GM06990 (cell line): ENCODE data around the gene ANLN.

Source experiments
- DNase-seq: peaks from one replicate; pipeline ENCODE4 v3.0.0-alpha.2; 2011; ENCODE audit not compliant: insufficient read length; ENCODE audit errors: extremely low read depth
- H3K27me3 ChIP-seq: replicated peaks from 2 replicates; pipeline ENCODE4 v1.6.0; 2011; ENCODE audit warnings: low read length; ENCODE audit not compliant: control insufficient read depth, insufficient read depth
- H3K36me3 ChIP-seq: 2 replicates; pipeline ENCODE4 v1.5.1; 2011; ENCODE audit warnings: low read length; ENCODE audit not compliant: control insufficient read depth, insufficient read depth
- H3K4me3 ChIP-seq: replicated peaks from 2 replicates; pipeline ENCODE4 v1.5.1; 2011; ENCODE audit warnings: low read depth, mild to moderate bottlenecking, control low read depth, low read length
- TF ChIP-seq, protein P1 (sequence below): IDR thresholded peaks from 2 replicates; pipeline ENCODE4 v1.5.1; 2011; ENCODE audit warnings: low read length, control low read depth, mild to moderate bottlenecking, inconsistent platforms; ENCODE audit not compliant: insufficient read depth, poor library complexity, severe bottlenecking

ANLN gene

DNA sequence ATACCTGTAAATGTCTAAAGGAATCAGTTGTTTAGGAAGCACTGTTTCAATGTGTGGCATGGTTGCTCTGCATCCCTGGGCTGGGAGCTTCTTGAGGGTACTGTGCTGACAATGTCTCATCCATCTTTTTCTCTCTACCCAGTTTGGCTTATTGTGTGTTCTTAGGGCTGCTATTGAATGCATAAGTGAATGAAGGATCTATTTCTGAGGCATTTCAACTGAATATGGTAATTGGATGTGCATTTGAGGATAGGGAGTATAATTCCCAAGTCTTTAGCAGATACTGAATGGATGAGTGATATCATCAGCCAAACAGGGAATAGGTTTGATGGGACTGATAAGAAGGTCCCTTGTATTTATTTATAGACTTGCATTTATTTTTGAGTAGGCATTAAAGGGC, 64.1 kb downstream of the ANLN start:
- Histone ChIP-seq H3K4me3 (no peak overlapping the region), H3K36me3 (no peaks in the 10 kb centered on the region; the same call in 1 of the 2 replicates), H3K27me3 (no peaks in the 10 kb centered on the region)
- TF ChIP-seq, protein P1, sequence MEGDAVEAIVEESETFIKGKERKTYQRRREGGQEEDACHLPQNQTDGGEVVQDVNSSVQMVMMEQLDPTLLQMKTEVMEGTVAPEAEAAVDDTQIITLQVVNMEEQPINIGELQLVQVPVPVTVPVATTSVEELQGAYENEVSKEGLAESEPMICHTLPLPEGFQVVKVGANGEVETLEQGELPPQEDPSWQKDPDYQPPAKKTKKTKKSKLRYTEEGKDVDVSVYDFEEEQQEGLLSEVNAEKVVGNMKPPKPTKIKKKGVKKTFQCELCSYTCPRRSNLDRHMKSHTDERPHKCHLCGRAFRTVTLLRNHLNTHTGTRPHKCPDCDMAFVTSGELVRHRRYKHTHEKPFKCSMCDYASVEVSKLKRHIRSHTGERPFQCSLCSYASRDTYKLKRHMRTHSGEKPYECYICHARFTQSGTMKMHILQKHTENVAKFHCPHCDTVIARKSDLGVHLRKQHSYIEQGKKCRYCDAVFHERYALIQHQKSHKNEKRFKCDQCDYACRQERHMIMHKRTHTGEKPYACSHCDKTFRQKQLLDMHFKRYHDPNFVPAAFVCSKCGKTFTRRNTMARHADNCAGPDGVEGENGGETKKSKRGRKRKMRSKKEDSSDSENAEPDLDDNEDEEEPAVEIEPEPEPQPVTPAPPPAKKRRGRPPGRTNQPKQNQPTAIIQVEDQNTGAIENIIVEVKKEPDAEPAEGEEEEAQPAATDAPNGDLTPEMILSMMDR: no peak
- DNase-seq: no peak

DNA sequence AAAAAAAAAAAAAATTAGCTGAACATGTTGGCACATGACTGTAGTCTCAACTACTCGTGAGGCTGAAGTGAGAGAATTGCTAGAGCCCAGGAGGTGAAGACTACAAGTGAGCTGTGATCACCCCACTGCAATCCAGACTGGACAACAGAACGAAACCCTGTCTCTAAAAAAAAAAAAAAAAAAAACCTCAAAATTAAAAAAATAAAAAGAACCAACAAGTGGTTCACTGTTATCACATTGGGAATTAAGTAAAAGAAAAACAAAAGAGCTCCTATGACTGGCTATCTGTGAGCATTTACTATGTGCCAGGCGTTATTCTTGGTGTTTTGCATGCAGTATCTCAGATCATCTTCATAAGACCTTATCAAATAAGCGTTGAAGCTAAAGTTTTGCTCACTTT, 66.0 kb downstream of the ANLN start:
- no peak for DNase-seq
- H3K36me3 ChIP-seq: no peaks in the 10 kb centered on the region; the same call in 1 of the 2 replicates
- no peaks in the 10 kb centered on the region for H3K27me3 ChIP-seq
- H3K4me3 ChIP-seq: no peak overlapping the region
- TF ChIP-seq, protein P1: no peak

DNA sequence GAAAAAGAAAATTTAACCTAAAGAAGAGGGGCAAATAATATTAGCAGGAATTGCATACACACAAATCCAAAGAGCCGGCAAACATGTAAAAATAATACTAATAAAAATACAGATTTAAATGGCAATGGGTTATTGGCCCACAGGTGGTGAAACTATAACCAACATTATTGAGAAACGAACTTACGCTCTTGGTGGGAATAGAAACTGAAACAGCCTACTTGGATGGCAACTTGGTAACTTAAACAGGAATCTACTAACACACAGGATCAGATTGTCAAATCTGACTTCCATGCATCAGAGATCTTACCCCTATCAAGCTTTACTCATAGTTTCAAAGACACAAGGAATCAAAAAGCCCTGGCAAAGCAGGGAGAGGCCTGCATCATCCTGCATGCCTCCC, 66.5 kb downstream of the ANLN start:
- Histone ChIP-seq H3K27me3 (no peaks in the 10 kb centered on the region), H3K36me3 (no peaks in the 10 kb centered on the region; the same call in 1 of the 2 replicates), H3K4me3 (no peak overlapping the region)
- DNase-seq: no peak
- TF ChIP-seq, protein P1: no peak

DNA sequence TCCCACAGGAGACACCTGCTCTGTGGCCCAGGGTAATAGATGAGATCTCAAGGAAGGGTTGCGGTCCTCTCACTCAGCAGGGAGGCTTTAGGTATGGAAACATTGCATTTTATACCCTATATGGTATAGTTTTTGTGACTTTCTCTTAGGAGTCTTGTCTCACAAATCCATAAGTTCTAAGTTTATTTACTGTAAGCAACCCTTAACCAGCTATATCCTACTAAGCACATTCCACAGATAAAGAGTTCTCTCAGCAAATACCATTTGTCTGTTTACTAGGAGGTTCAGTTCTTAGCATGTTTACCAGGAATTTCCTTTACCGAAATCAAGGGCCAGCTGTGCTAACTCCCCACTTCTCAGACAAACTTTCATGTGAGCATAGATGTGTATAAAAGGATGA, 66.9 kb downstream of the ANLN start:
- no peaks in the 10 kb centered on the region for H3K27me3 ChIP-seq
- no peak for DNase-seq
- TF ChIP-seq, protein P1: no peak
- H3K36me3 ChIP-seq: no peaks in the 10 kb centered on the region; the same call in 1 of the 2 replicates
- H3K4me3 ChIP-seq: no peak overlapping the region

DNA sequence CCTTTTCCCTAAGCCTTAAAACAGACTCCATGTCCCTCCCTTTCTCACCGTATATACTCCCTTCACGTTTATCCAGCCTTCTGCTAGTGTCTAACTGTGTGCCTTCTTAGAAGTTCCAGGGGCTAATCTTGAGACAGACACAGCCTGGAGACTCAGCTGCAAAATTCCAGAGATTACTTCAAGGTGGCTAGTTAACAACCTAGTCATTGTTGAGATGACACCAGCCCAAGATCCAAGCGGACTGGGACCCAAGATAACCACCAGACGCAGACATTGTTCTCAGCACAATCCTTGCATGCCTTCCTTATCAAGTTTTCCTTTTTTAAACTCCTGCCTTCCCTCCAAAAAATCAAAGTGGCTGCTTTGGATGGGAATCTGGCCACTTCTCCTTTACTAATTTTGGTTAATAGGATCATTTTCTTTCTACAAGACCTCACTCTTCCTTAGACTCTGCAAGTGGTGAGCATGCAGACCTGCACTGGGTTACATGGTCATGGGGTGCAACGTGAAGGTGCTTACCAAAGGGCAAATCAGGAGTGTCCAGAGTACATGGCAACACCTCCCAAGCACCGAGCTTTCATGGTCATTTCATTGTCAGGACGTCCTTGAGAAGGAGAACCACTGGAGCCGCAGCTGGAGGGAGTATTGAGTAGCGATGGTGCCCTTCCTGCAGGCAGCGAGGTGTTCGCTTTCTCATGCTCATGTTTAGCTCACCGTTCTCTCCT, 69.7 kb downstream of the ANLN start:
- TF ChIP-seq, protein P1: no peak
- no peak for DNase-seq
- Histone ChIP-seq H3K4me3 (no peak overlapping the region), H3K36me3 (no peaks in the 10 kb centered on the region), H3K27me3 (no peaks in the 10 kb centered on the region)
